RWPE2 (cell line): ENCODE results near the gene LBH.

ENCODE experiments used
- ATAC-seq: fragments of 200-7000 bp; cut with Tn5 transposase; 3 replicates; pipeline ENCODE4 v1.9.1; 2021; ENCODE audit warnings: low read depth
- DNase-seq: peaks from one replicate; pipeline ENCODE4 v3.0.0-alpha.2; 2020; ENCODE audit warnings: low spot score
- H3K27ac ChIP-seq: fragments of 450-650 bp; 2 replicates; pipeline ENCODE4 v1.5.1; 2017; ENCODE audit warnings: mild to moderate bottlenecking; ENCODE audit not compliant: poor library complexity, severe bottlenecking
- H3K27me3 ChIP-seq: fragments of 250-450 bp; sonication (Bioruptor Pico); 2 replicates; pipeline ENCODE4 v1.5.1; 2021; ENCODE audit warnings: mild to moderate bottlenecking, moderate library complexity; ENCODE audit not compliant: insufficient read depth, poor library complexity, severe bottlenecking
- H3K36me3 ChIP-seq: fragments of 250-450 bp; sonication (Bioruptor Pico); 2 replicates; pipeline ENCODE4 v1.5.1; 2020; ENCODE audit warnings: low read depth, mild to moderate bottlenecking, moderate library complexity
- H3K4me1 ChIP-seq: fragments of 250-450 bp; sonication (Bioruptor Pico); 2 replicates; pipeline ENCODE4 v1.5.1; 2021; ENCODE audit warnings: mild to moderate bottlenecking, moderate library complexity; ENCODE audit not compliant: insufficient read depth, poor library complexity, severe bottlenecking
- H3K4me3 ChIP-seq: fragments of 250-450 bp; sonication (Bioruptor Pico); 2 replicates; pipeline ENCODE4 v1.5.1; 2021; ENCODE audit warnings: mild to moderate bottlenecking, moderate library complexity; ENCODE audit not compliant: severe bottlenecking
- H3K9me3 ChIP-seq: fragments of 250-450 bp; sonication (Bioruptor Pico); 2 replicates; pipeline ENCODE4 v1.5.1; 2021; ENCODE audit warnings: mild to moderate bottlenecking, moderate library complexity; ENCODE audit not compliant: severe bottlenecking
- TF ChIP-seq, protein P1 (sequence below): fragments of 450-650 bp; IDR thresholded peaks from one replicate; pipeline ENCODE4 v1.5.1; 2017; ENCODE audit warnings: mild to moderate bottlenecking, moderate library complexity; ENCODE audit not compliant: poor library complexity, severe bottlenecking

The LBH gene

DNA sequence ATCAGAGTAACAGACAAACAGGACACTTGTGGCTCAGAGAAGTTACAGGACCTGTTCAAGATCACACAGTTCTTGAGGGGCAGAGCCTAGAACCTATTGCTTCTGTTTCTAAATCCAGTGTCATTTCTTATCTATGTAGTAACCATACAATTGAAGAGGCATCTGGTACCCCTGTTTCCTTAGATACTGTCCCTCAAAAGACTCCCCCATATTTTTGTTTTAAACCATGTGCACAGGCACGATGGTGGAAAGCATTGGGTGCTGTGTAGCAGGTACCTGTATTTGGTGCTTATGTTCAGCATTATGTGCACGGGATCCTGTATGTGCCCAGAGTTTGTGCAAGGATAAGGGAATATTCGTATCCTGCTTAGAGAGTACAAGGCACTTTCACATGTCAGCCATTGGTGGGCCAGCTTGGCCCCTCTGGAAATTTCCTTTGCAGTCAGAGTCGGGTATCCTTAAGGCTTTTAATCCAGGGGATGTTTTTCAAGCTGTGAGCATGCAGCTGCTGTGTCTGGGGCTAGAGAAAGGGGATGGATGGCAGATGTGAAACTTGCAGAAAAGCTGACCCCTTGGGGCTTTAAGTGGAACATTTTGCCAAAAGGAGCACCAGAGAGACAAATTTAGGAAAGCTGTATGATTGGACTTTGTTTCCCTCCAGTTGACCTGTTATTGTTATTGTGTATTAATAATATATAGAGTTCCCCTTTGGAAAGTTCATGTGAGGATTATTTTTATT, 2.1 kb downstream of the LBH start:
- no peaks in the 10 kb centered on the region for H3K36me3 ChIP-seq
- DNase-seq: no peak
- H3K4me1 ChIP-seq: no peaks in the 10 kb centered on the region
- peak overlapping the region; percentile 36 for H3K27ac ChIP-seq
- ATAC-seq: no peak
- H3K4me3 ChIP-seq: no peak overlapping the region
- no peaks in the 10 kb centered on the region for H3K27me3 ChIP-seq
- TF ChIP-seq, protein P1, sequence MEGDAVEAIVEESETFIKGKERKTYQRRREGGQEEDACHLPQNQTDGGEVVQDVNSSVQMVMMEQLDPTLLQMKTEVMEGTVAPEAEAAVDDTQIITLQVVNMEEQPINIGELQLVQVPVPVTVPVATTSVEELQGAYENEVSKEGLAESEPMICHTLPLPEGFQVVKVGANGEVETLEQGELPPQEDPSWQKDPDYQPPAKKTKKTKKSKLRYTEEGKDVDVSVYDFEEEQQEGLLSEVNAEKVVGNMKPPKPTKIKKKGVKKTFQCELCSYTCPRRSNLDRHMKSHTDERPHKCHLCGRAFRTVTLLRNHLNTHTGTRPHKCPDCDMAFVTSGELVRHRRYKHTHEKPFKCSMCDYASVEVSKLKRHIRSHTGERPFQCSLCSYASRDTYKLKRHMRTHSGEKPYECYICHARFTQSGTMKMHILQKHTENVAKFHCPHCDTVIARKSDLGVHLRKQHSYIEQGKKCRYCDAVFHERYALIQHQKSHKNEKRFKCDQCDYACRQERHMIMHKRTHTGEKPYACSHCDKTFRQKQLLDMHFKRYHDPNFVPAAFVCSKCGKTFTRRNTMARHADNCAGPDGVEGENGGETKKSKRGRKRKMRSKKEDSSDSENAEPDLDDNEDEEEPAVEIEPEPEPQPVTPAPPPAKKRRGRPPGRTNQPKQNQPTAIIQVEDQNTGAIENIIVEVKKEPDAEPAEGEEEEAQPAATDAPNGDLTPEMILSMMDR: no peak
- H3K9me3 ChIP-seq: no peaks in the 10 kb centered on the region

DNA sequence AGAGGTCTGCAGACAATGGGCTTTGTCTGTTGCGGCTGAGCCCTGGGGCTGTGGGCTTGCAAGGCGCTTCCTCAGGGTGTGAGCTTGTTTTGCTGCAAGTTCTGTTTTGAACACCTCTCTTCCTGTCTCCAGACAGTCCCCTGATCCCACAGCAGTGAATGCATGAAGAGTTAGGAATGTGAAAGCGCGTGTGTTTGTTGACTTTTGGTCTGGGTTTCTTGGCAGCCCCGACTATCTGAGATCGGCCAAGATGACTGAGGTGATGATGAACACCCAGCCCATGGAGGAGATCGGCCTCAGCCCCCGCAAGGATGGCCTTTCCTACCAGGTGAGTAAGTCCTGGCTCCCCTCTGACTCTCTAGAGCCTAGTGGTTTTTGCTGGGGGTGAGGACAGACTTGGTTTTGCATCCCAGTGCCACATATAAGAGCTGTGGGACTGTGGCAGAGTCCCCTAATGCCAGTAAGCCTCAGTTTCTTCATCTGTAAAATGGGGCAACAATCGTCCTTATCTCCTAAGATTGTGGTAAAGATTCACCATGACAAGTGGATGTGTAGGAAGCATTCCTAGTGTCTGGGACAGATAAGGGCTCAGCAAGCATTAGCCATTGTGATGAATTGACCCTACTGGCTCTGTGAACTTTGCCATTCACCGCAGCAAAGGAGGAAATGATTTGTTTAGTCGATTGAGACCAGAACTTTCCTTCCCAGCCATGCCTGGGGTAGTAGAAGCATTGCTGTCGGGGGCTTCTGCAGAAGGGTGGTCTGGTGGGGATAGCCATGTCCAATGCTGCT, 3.0 kb downstream of the LBH start:
- H3K27me3 ChIP-seq: no peaks in the 10 kb centered on the region
- H3K27ac ChIP-seq: peak overlapping the region; percentile 36
- TF ChIP-seq, protein P1: no peak
- no peaks in the 10 kb centered on the region for H3K36me3 ChIP-seq
- no peaks in the 10 kb centered on the region for H3K4me1 ChIP-seq
- no peak for DNase-seq
- no peaks in the 10 kb centered on the region for H3K9me3 ChIP-seq
- ATAC-seq: peak; percentile 75
- H3K4me3 ChIP-seq: no peak overlapping the region

DNA sequence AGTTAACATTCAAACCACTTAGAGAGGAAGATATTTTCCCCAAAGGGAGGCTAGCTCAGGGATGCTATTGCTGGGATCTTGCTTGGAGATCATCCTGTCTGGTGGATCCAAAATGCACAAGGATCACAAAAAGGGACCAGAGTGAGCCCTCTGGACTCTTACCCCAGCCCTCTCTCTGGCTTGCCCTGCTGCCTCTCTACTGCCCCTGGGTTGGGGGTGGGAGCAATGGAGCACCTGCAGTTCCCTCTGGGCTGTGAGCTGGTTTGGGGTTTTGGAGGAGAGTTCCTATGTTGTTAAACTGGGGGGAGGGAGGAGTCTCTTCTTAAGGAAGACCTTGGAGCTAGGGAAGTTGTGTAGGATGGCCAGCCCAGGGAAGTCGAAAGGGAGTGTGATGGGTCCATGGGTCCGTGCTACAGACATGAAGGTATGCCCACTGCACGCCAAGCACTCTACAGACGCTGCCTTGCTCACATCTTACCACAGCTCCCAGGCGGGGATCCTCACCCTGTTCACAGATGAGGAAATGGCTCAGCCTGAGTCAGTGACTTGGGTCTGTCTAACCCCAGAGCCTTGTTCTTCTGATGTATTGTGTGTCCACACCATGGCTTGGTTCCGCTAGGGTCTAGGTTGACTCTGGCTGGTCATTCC, 3.8 kb downstream of the LBH start:
- H3K36me3 ChIP-seq: no peaks in the 10 kb centered on the region
- DNase-seq (no peak), ATAC-seq (no peak)
- no peaks in the 10 kb centered on the region for H3K4me1 ChIP-seq
- no peak overlapping the region for H3K4me3 ChIP-seq
- peak overlapping the region; percentile 36 for H3K27ac ChIP-seq
- H3K27me3 ChIP-seq: no peaks in the 10 kb centered on the region
- H3K9me3 ChIP-seq: no peaks in the 10 kb centered on the region
- TF ChIP-seq, protein P1: no peak

DNA sequence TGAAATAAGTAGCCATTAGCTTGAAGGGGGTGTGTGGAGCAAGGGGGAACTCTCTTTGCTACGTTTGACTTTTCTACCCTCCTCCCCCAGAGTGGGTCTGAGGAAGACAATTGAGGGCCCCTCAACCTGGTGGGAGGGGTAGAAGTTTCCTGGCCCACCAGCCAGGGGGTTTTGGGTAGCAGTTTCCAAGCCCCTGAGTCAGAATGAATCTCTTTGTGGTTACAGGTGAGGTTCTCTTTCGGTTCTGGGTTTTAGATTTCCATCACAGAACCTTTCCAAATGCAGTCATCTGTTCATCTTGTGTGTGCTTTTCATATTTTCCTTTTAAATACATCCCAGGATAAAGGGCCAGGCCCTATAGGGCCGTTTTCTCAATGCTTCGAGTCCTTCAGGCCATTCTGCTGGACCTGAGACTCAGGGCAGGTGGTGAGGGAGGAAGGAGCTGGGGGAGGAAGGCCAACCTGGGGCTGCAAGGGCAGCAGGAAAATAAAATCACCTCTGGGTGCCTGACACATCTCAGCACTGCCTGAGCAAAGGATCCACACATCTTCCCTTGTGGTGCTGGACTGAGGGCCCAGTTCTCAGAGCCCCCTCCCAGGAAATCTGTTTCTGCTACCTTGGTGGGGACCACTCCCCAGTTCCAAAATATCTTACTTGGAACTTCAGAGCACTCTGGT, 4.7 kb downstream of the LBH start:
- Histone ChIP-seq H3K36me3 (no peaks in the 10 kb centered on the region), H3K27me3 (no peaks in the 10 kb centered on the region), H3K9me3 (no peaks in the 10 kb centered on the region), H3K27ac (no peak overlapping the region), H3K4me1 (no peaks in the 10 kb centered on the region), H3K4me3 (no peak overlapping the region)
- DNase-seq (no peak), ATAC-seq (no peak)
- TF ChIP-seq, protein P1: no peak
